H1 (cell line): ENCODE results near the gene ADA. TPM values are rescaled to one million over a fixed set of nuclear protein-coding genes. Genes with fewer than 3 reads are reported as not detected.

Experiments
- CTCF ChIA-PET: fragments of 300-600 bp; sonication (Branson Sonifier 250); formaldehyde crosslinking; loops from one replicate; lab custom pipeline; 2021; ENCODE audit not compliant: partially characterized antibody; lab: Charles Lee
- POLR2A ChIA-PET: fragments of 300-600 bp; sonication (Branson Sonifier 250); formaldehyde crosslinking; loops from one replicate; lab custom pipeline; 2021; ENCODE audit warnings: inconsistent platforms; ENCODE audit not compliant: partially characterized antibody; lab: Charles Lee
- DNase-seq, 2 experiments: peaks; one replicate each; pipeline versions ENCODE4 v3.0.0 to v3.0.0-alpha.2; 2010 to 2022; ENCODE audit warnings: low spot score in 2 of 2, low read depth in 1 of 2, mixed read lengths in 1 of 2
- FAIRE-seq: peaks from 2 replicates; lab custom pipeline; 2011; peaks lifted over from hg19 to GRCh38; lab: Jason Lieb, UNC
- H2AFZ ChIP-seq: 2 replicates; pipeline ENCODE4 v1.8.1; 2012; ENCODE audit warnings: low read length, inconsistent platforms
- H2AK5ac ChIP-seq: 2 replicates; pipeline ENCODE4 v1.6.1; 2013; ENCODE audit warnings: low read depth, low read length
- H2BK120ac ChIP-seq: replicated peaks from 2 replicates; pipeline ENCODE3; 2013; ENCODE audit warnings: low read depth, low read length, inconsistent platforms
- H2BK12ac ChIP-seq: 2 replicates; pipeline ENCODE4 v1.6.1; 2013; ENCODE audit warnings: low read depth, low read length
- H2BK15ac ChIP-seq: 2 replicates; pipeline ENCODE4 v1.6.1; 2013; ENCODE audit warnings: low read length
- H2BK20ac ChIP-seq: 2 replicates; pipeline ENCODE4 v1.6.1; 2013; ENCODE audit warnings: low read length
- H2BK5ac ChIP-seq: 2 replicates; pipeline ENCODE4 v1.6.1; 2013; ENCODE audit warnings: low read depth, low read length
- H3K14ac ChIP-seq: 2 replicates; pipeline ENCODE4 v1.6.1; 2013; ENCODE audit warnings: inconsistent platforms; ENCODE audit not compliant: insufficient read length
- H3K18ac ChIP-seq: 2 replicates; pipeline ENCODE4 v1.6.1; 2013; ENCODE audit warnings: low read length; ENCODE audit errors: extremely low read depth
- H3K23ac ChIP-seq: 2 replicates; pipeline ENCODE4 v1.6.1; 2013; ENCODE audit warnings: inconsistent platforms; ENCODE audit not compliant: insufficient read length
- H3K23me2 ChIP-seq: 2 replicates; pipeline ENCODE4 v1.6.1; 2013; ENCODE audit warnings: low read depth, low read length
- H3K27ac ChIP-seq: 2 replicates; pipeline ENCODE4 v1.6.1; 2011; ENCODE audit warnings: low read depth, low read length, inconsistent platforms
- H3K27me3 ChIP-seq, 4 experiments: replicated peaks in 1 of 4; 1 replicate in 1 of 4; 2 replicates in 3 of 4; pipeline versions ENCODE4 v1.6.1 to v1.8.1; 2011 to 2013; ENCODE audit warnings: low read length in 3 of 4, mild to moderate bottlenecking in 3 of 4, inconsistent platforms in 2 of 4, mixed read lengths in 2 of 4, moderate library complexity in 1 of 4; ENCODE audit not compliant: control insufficient read depth in 3 of 4, insufficient read depth in 3 of 4; ENCODE audit errors: extremely low read depth in 1 of 4
- H3K36me3 ChIP-seq, 4 experiments: 2 replicates each; pipeline versions ENCODE4 v1.6.1 to v1.8.1; 2011 to 2013; ENCODE audit warnings: mild to moderate bottlenecking in 4 of 4, low read length in 3 of 4, moderate library complexity in 2 of 4, control low read depth in 1 of 4, inconsistent platforms in 1 of 4; ENCODE audit not compliant: insufficient read depth in 4 of 4, control insufficient read depth in 2 of 4
- H3K4ac ChIP-seq: replicated peaks from 2 replicates; pipeline ENCODE3; 2013; ENCODE audit warnings: low read length, low read depth, mixed read lengths, inconsistent platforms; ENCODE audit not compliant: insufficient read length
- H3K4me1 ChIP-seq, 4 experiments: replicated peaks in 1 of 4; 1 replicate in 1 of 4; 2 replicates in 3 of 4; pipeline versions ENCODE4 v1.6.1 to v1.8.1; 2011 to 2013; ENCODE audit warnings: low read length in 3 of 4, inconsistent platforms in 2 of 4, mixed read lengths in 1 of 4; ENCODE audit not compliant: insufficient read depth in 4 of 4, control insufficient read depth in 3 of 4
- H3K4me2 ChIP-seq, 2 experiments: 2 replicates each; pipeline versions ENCODE4 v1.6.1 to v1.8.1; 2011 to 2013; ENCODE audit warnings: low read depth in 2 of 2, low read length in 2 of 2, control low read depth in 1 of 2, inconsistent platforms in 1 of 2, mild to moderate bottlenecking in 1 of 2; ENCODE audit not compliant: insufficient read depth in 1 of 2
- H3K4me3 ChIP-seq, 4 experiments: fragments of 200-600, 300-600 bp in 1 of 4; sonication (generic), shearing (Covaris generic), sonication (Bioruptor Twin) in 1 of 4; 2 replicates each; pipeline versions ENCODE4 v1.5.1 to v1.8.1; 2011 to 2016; ENCODE audit warnings: low read length in 4 of 4, low read depth in 3 of 4, control low read depth in 2 of 4, inconsistent platforms in 2 of 4, mild to moderate bottlenecking in 2 of 4, mixed read lengths in 1 of 4, moderate library complexity in 1 of 4; ENCODE audit not compliant: insufficient read depth in 2 of 4; ENCODE audit errors: extremely low read depth in 1 of 4
- H3K56ac ChIP-seq: replicated peaks from 2 replicates; pipeline ENCODE3; 2013; ENCODE audit warnings: low read depth, mild to moderate bottlenecking, mixed read lengths, low read length, inconsistent platforms; ENCODE audit not compliant: insufficient read length
- H3K79me1 ChIP-seq: 2 replicates; pipeline ENCODE4 v1.6.1; 2013; ENCODE audit warnings: low read depth, low read length, control low read depth
- H3K79me2 ChIP-seq, 2 experiments: 2 replicates each; pipeline versions ENCODE4 v1.6.1 to v1.8.1; 2012 to 2013; ENCODE audit warnings: low read length in 2 of 2, mild to moderate bottlenecking in 2 of 2, inconsistent platforms in 1 of 2; ENCODE audit not compliant: insufficient read depth in 2 of 2, control insufficient read depth in 1 of 2
- H3K9ac ChIP-seq, 4 experiments: replicated peaks in 1 of 4; 1 replicate in 1 of 4; 2 replicates in 3 of 4; pipeline versions ENCODE4 v1.6.1 to v1.8.1; 2011 to 2013; ENCODE audit warnings: low read depth in 3 of 4, low read length in 3 of 4, control low read depth in 2 of 4, mild to moderate bottlenecking in 2 of 4, moderate library complexity in 2 of 4, inconsistent platforms in 1 of 4; ENCODE audit errors: extremely low read depth in 1 of 4
- H3K9me3 ChIP-seq, 2 experiments: 2 replicates each; pipeline versions ENCODE4 v1.6.1 to v1.8.1; 2012 to 2013; ENCODE audit warnings: mild to moderate bottlenecking in 2 of 2, moderate library complexity in 2 of 2, control low read depth in 1 of 2, inconsistent platforms in 1 of 2, low read depth in 1 of 2, low read length in 1 of 2, mixed read lengths in 1 of 2; ENCODE audit not compliant: insufficient read depth in 2 of 2
- H4K20me1 ChIP-seq, 2 experiments: replicated peaks in 1 of 2; 2 replicates each; pipeline versions ENCODE3 to v1.8.1; 2011 to 2013; ENCODE audit warnings: inconsistent platforms in 2 of 2, low read length in 2 of 2, mild to moderate bottlenecking in 1 of 2; ENCODE audit not compliant: insufficient read depth in 2 of 2, control insufficient read depth in 1 of 2
- H4K5ac ChIP-seq: 2 replicates; pipeline ENCODE4 v1.6.1; 2013; ENCODE audit warnings: low read length, low read depth, mixed read lengths, inconsistent platforms; ENCODE audit not compliant: insufficient read length
- H4K8ac ChIP-seq: 2 replicates; pipeline ENCODE4 v1.8.0; 2013; ENCODE audit warnings: mild to moderate bottlenecking, moderate library complexity, low read length, inconsistent platforms; ENCODE audit not compliant: insufficient read depth; ENCODE audit errors: extremely low read depth
- H4K91ac ChIP-seq: replicated peaks from 2 replicates; pipeline ENCODE3; 2013; ENCODE audit warnings: low read length, mixed read lengths, inconsistent platforms; ENCODE audit not compliant: insufficient read length
- EZH2 ChIP-seq: fragments of 200-600 bp; sonication (generic); IDR thresholded peaks from 2 replicates; pipeline ENCODE4 v1.7.1; 2012; ENCODE audit warnings: low read depth, mild to moderate bottlenecking, moderate library complexity, low read length, inconsistent platforms; ENCODE audit not compliant: severe bottlenecking
- MAX ChIP-seq: IDR thresholded peaks from 2 replicates; pipeline ENCODE4 v1.6.1; 2012; ENCODE audit warnings: inconsistent platforms
- RBBP5 ChIP-seq: IDR thresholded peaks from 2 replicates; pipeline ENCODE4 v1.7.1; 2012; ENCODE audit warnings: low read depth, mild to moderate bottlenecking, inconsistent platforms, low read length, moderate library complexity, borderline replicate concordance
- WGBS, 2 experiments: shearing (Covaris generic) in 1 of 2; methylation state at CpG; one replicate each; pipeline versions ENCODE4 v1.1.6 to v1.1.7; 2013 to 2015; ENCODE audit warnings: low lambda C conversion rate in 2 of 2, mixed read lengths in 2 of 2, inconsistent platforms in 1 of 2, low coverage in 1 of 2, missing lambda C conversion rate in 1 of 2; ENCODE audit not compliant: insufficient replicate concordance in 2 of 2, insufficient coverage in 1 of 2, insufficient read length in 1 of 2; ENCODE audit errors: extremely low coverage in 1 of 2, missing lambda C conversion rate in 1 of 2; 5-methylcytosine and 5-hydroxymethylcytosine counted together
- polyA plus RNA-seq, 7 experiments: library from polyadenylated mRNA; depleted of rRNA in 3 of 7; stranded (reverse) in 5 of 7; unstranded in 2 of 7; fragments of >200 nt in 5 of 7; fragments of 200-250 nt in 2 of 7; gene quantifications; 1 replicate in 5 of 7; 2 replicates in 1 of 7; 4 replicates in 1 of 7; pipeline versions ENCODE4 v1.2.1 to v1.2.3, GENCODE V29; 2011 to 2013; ENCODE audit warnings: missing spikeins in 2 of 7, mixed read lengths in 2 of 7
- total RNA-seq: library from RNA; stranded (reverse); fragmentation: NEBNext Ultra II Directional; extraction: Animal tissue kit (Norgen Biotek cat#: 25700); gene quantifications from 2 replicates; pipeline ENCODE4 v1.2.1, GENCODE V29; 2021

ADA gene
- total and polyA plus RNA-seq, 2 of the 8 experiments (the other 6 are each of a cell fraction or from before 2014, with no cell fraction given), result 19.9 to 32.8 TPM

- Histone ChIP-seq H2AK5ac (no peak overlapping the region), H3K4me3 (no peak overlapping the region), H3K18ac (no peak overlapping the region), H4K20me1 (peaks cover 3 to 10% of the 10 kb centered on the region in 2 experiments), H4K91ac (no peak overlapping the region), H3K23me2 (no peaks in the 10 kb centered on the region), H2BK120ac (no peak overlapping the region), H2BK5ac (no peak overlapping the region), H3K4me2 (no peak overlapping the region; a peak in 1 of 4 replicates), H3K79me1 (no peaks in the 10 kb centered on the region), H3K4ac (no peak overlapping the region), H3K36me3 (peaks cover 0 to 6% (median 0%) of the 10 kb centered on the region in 4 experiments; a peak in 1 of 8 replicates), H2BK12ac (no peak overlapping the region), H4K5ac (no peak overlapping the region), H3K23ac (no peak overlapping the region), H3K9me3 (no peaks in the 10 kb centered on the region), H2BK15ac (no peak overlapping the region), H2AFZ (no peak overlapping the region), H4K8ac (no peak overlapping the region), H2BK20ac (no peak overlapping the region), H3K27ac (no peak overlapping the region), H3K27me3 (peaks cover 0 to 3% (median 1%) of the 10 kb centered on the region in 4 experiments; a peak in 3 of 7 replicates), H3K79me2 (no peaks in the 10 kb centered on the region), H3K9ac (no peak overlapping the region), H3K56ac (no peak overlapping the region), H3K14ac (no peak overlapping the region), H3K4me1 (peaks cover 0 to 28% (median 17%) of the 10 kb centered on the region in 4 experiments; a peak in 6 of 7 replicates)
- FAIRE-seq (no peak), DNase-seq (no peak)
- ChIA-PET CTCF (interaction anchor here (0.6 to 2.3 kb wide), 7 partner anchors 11 to 1069 kb away, joined by 3 to 6 read pairs (median 3); no protein-coding TSS in a partner anchor), POLR2A (no interaction called here)
- 86% methylated on average over 14 of the region's 14 CpGs; no CpG with 5 or more reads in 1 of the 2 experiments for WGBS, 2 experiments
- TF ChIP-seq MAX (no peak), EZH2 (no peak), RBBP5 (no peak)
Measured at GRCh38 chr20:44614525-44614924, 37.0 kb downstream of the ADA start.
